Measurements from ENCODE around the gene LINGO3.
"Not testable (repeated sequence)": the region's sequence is repeated elsewhere in the genome, so short reads cannot be mapped to it uniquely, and the experiment has no call there.

LINGO3 gene

GRCh38 chr19:2308114-2308556, at the start of gene LINGO3:
TSS of gene LINGO3 (minus strand) at chr19:2308154. CDS start at chr19:2291776, 16,378 bp downstream.
- in situ Hi-C loops (cut with MboI; ENCODE audit: low sequenced_read_pairs), result no loop called here

- in situ Hi-C loops (cut with MboI; ENCODE audit: low sequenced_read_pairs), result no loop called here
These were observed 48.2 kb upstream of the LINGO3 start for GRCh38 chr19:2356036-2356646.

GRCh38 chr19:2355168-2356035, 47.4 kb upstream of the LINGO3 start:
- in situ Hi-C loops (cut with MboI; ENCODE audit: low sequenced_read_pairs), result no loop called here

- in situ Hi-C loops (cut with MboI; ENCODE audit: low sequenced_read_pairs), result no loop called here
These were observed 46.7 kb upstream of the LINGO3 start for GRCh38 chr19:2354670-2355069.

- in situ Hi-C loops (cut with MboI; ENCODE audit: low sequenced_read_pairs), result no loop called here
These were observed 46.1 kb upstream of the LINGO3 start for GRCh38 chr19:2353887-2354592.

- in situ Hi-C loops (cut with MboI; ENCODE audit: low sequenced_read_pairs), result no loop called here
These were observed 45.4 kb upstream of the LINGO3 start for GRCh38 chr19:2353159-2353886.

- in situ Hi-C loops (cut with MboI; ENCODE audit: low sequenced_read_pairs), result no loop called here
These were observed 44.2 kb upstream of the LINGO3 start for GRCh38 chr19:2352121-2352520.

- in situ Hi-C loops (cut with MboI; ENCODE audit: low sequenced_read_pairs), result no loop called here
These were observed 43.6 kb upstream of the LINGO3 start for GRCh38 chr19:2351591-2351990.

GRCh38 chr19:2350656-2351055, 42.7 kb upstream of the LINGO3 start:
- in situ Hi-C loops (cut with MboI; ENCODE audit: low sequenced_read_pairs), result no loop called here

GRCh38 chr19:2349818-2350217, 41.9 kb upstream of the LINGO3 start:
- in situ Hi-C loops (cut with MboI; ENCODE audit: low sequenced_read_pairs), result not testable (repeated sequence)

GRCh38 chr19:2345794-2346663, 38.1 kb upstream of the LINGO3 start:
- in situ Hi-C loops (cut with MboI; ENCODE audit: low sequenced_read_pairs), result no loop called here

GRCh38 chr19:2345076-2345475, 37.1 kb upstream of the LINGO3 start:
- in situ Hi-C loops (cut with MboI; ENCODE audit: low sequenced_read_pairs), result no loop called here

- in situ Hi-C loops (cut with MboI; ENCODE audit: low sequenced_read_pairs), result no loop called here
These were observed 36.5 kb upstream of the LINGO3 start for GRCh38 chr19:2344381-2344870.

GRCh38 chr19:2343289-2343982, 35.5 kb upstream of the LINGO3 start:
- in situ Hi-C loops (cut with MboI; ENCODE audit: low sequenced_read_pairs), result no loop called here

GRCh38 chr19:2342656-2343288, 34.8 kb upstream of the LINGO3 start:
- in situ Hi-C loops (cut with MboI; ENCODE audit: low sequenced_read_pairs), result no loop called here

- in situ Hi-C loops (cut with MboI; ENCODE audit: low sequenced_read_pairs), result no loop called here
These were observed 34.0 kb upstream of the LINGO3 start for GRCh38 chr19:2341982-2342381.

GRCh38 chr19:2341244-2341751, 33.3 kb upstream of the LINGO3 start:
- in situ Hi-C loops (cut with MboI; ENCODE audit: low sequenced_read_pairs), result no loop called here

GRCh38 chr19:2340496-2341243, 32.7 kb upstream of the LINGO3 start:
- in situ Hi-C loops (cut with MboI; ENCODE audit: low sequenced_read_pairs), result no loop called here
